Endothelial cell of umbilical vein (primary cell): ENCODE measurements around the gene EIF3K. TPM values are rescaled to one million over a fixed set of nuclear protein-coding genes. Genes with fewer than 3 reads are reported as not detected.

Experiments
- BruUV-seq: library from RNA; stranded (reverse); fragments of 400-500 nt; replicated peaks from 2 replicates; lab custom pipeline; 2021; lab: Mats Ljungman, UMichigan
- CTCF ChIA-PET: fragments of 300-600, 350-600 bp; sonication (Branson Sonifier 250); formaldehyde crosslinking; loops from one replicate; lab custom pipeline; 2021; ENCODE audit warnings: antibody characterized with exemption, inconsistent platforms; lab: Charles Lee
- POLR2A ChIA-PET: fragments of 300-600, 350-600 bp; sonication (Branson Sonifier 250); formaldehyde crosslinking; loops from one replicate; lab custom pipeline; 2021; ENCODE audit warnings: antibody characterized with exemption, inconsistent platforms; lab: Charles Lee
- DNase-seq: peaks from one replicate; pipeline ENCODE4 v3.0.0-alpha.2; 2011; ENCODE audit warnings: low read depth, low spot score
- FAIRE-seq: peaks from 2 replicates; lab custom pipeline; 2011; peaks lifted over from hg19 to GRCh38; lab: Jason Lieb, UNC
- H2AFZ ChIP-seq: 2 replicates; pipeline ENCODE4 v1.6.0; 2012; ENCODE audit warnings: low read depth, low read length, control low read depth, inconsistent platforms
- H3K27ac ChIP-seq: 2 replicates; pipeline ENCODE4 v1.5.1; 2011; ENCODE audit warnings: low read depth, mild to moderate bottlenecking, control low read depth, low read length, moderate library complexity; ENCODE audit not compliant: insufficient read depth
- H3K27me3 ChIP-seq, 2 experiments: 2 replicates each; pipeline versions ENCODE4 v1.6.0 to v1.6.1; 2011; ENCODE audit warnings: low read length in 2 of 2, mixed read lengths in 1 of 2; ENCODE audit not compliant: control insufficient read depth in 2 of 2, insufficient read depth in 2 of 2
- H3K36me3 ChIP-seq, 2 experiments: 2 replicates in 1 of 2; 3 replicates in 1 of 2; pipeline ENCODE4 v1.5.1; 2011; ENCODE audit warnings: low read length in 2 of 2, mild to moderate bottlenecking in 1 of 2, moderate library complexity in 1 of 2; ENCODE audit not compliant: control insufficient read depth in 2 of 2, insufficient read depth in 2 of 2; ENCODE audit errors: extremely low read depth in 1 of 2
- H3K4me1 ChIP-seq: 3 replicates; pipeline ENCODE4 v1.5.1; 2011; ENCODE audit warnings: mild to moderate bottlenecking, low read length; ENCODE audit not compliant: control insufficient read depth, insufficient read depth; ENCODE audit errors: extremely low read depth
- H3K4me2 ChIP-seq: 2 replicates; pipeline ENCODE4 v1.6.1; 2011; ENCODE audit warnings: low read length, control low read depth, mixed read lengths; ENCODE audit not compliant: insufficient read depth
- H3K4me3 ChIP-seq, 3 experiments: fragments of 200-600 bp in 1 of 3; sonication (generic), shearing (Covaris generic) in 1 of 3; replicated peaks in 1 of 3; 2 replicates each; pipeline ENCODE4 v1.5.1; 2011 to 2016; ENCODE audit warnings: control low read depth in 3 of 3, low read length in 3 of 3, mild to moderate bottlenecking in 2 of 3, inconsistent platforms in 1 of 3, low read depth in 1 of 3, moderate library complexity in 1 of 3; ENCODE audit not compliant: insufficient read depth in 1 of 3
- H3K79me2 ChIP-seq: 2 replicates; pipeline ENCODE4 v1.6.0; 2012; ENCODE audit warnings: low read length, inconsistent platforms; ENCODE audit not compliant: control insufficient read depth, insufficient read depth
- H3K9ac ChIP-seq: replicated peaks from 2 replicates; pipeline ENCODE3; 2011; ENCODE audit warnings: low read length, control low read depth; ENCODE audit not compliant: insufficient read depth; ENCODE audit errors: extremely low read depth
- H3K9me1 ChIP-seq: replicated peaks from 3 replicates; pipeline ENCODE4 v1.6.0; 2011; ENCODE audit warnings: mild to moderate bottlenecking, low read length; ENCODE audit not compliant: control insufficient read depth, insufficient read depth; ENCODE audit errors: extremely low read depth
- H3K9me3 ChIP-seq: replicated peaks from 2 replicates; pipeline ENCODE4 v1.5.1; 2012; ENCODE audit warnings: low read length, inconsistent platforms; ENCODE audit not compliant: control insufficient read depth, insufficient read depth
- H4K20me1 ChIP-seq: replicated peaks from 2 replicates; pipeline ENCODE3; 2011; ENCODE audit warnings: mild to moderate bottlenecking, low read length; ENCODE audit not compliant: control insufficient read depth, insufficient read depth; ENCODE audit errors: extremely low read depth
- CTCF ChIP-seq, 2 donors: IDR thresholded peaks; 1 replicate in 1 of 2; 2 replicates in 1 of 2; pipeline ENCODE4 v1.5.1; 2011; ENCODE audit warnings: low read length in 2 of 2, mild to moderate bottlenecking in 2 of 2, moderate library complexity in 2 of 2, control low read depth in 1 of 2, inconsistent platforms in 1 of 2, low read depth in 1 of 2; ENCODE audit not compliant: insufficient read depth in 1 of 2; ENCODE audit errors: extremely low read depth in 1 of 2
- EZH2 ChIP-seq: IDR thresholded peaks from 2 replicates; pipeline ENCODE4 v1.6.1; 2012; ENCODE audit warnings: borderline replicate concordance, low read depth, mild to moderate bottlenecking, moderate library complexity, low read length, inconsistent platforms; ENCODE audit not compliant: severe bottlenecking
- FOS ChIP-seq: IDR thresholded peaks from 2 replicates; pipeline ENCODE4 v1.6.1; 2011; ENCODE audit warnings: mild to moderate bottlenecking, low read length, moderate library complexity, borderline replicate concordance; ENCODE audit not compliant: insufficient read depth
- GATA2 ChIP-seq: IDR thresholded peaks from 2 replicates; pipeline ENCODE4 v1.7.0; 2011; ENCODE audit warnings: low read depth, mild to moderate bottlenecking, moderate library complexity, mixed read lengths, low read length; ENCODE audit not compliant: insufficient read length, insufficient read depth
- JUN ChIP-seq: IDR thresholded peaks from 2 replicates; pipeline ENCODE4 v1.6.1; 2011; ENCODE audit warnings: borderline replicate concordance, low read depth; ENCODE audit not compliant: insufficient read length, insufficient read depth
- MAX ChIP-seq: IDR thresholded peaks from 2 replicates; pipeline ENCODE4 v1.6.1; 2011; ENCODE audit not compliant: insufficient read depth, insufficient read length
- MYC ChIP-seq: IDR thresholded peaks from one replicate; pipeline ENCODE4 v1.6.1; 2011; ENCODE audit warnings: mild to moderate bottlenecking, low read depth, low read length
- POLR2A ChIP-seq: IDR thresholded peaks from 2 replicates; pipeline ENCODE4 v1.6.1; 2012; ENCODE audit warnings: low read depth, mild to moderate bottlenecking, control low read depth, low read length
- POLR2AphosphoS5 ChIP-seq: IDR thresholded peaks from 2 replicates; pipeline ENCODE4 v1.6.1; 2012; ENCODE audit warnings: low read depth, mild to moderate bottlenecking, control low read depth, low read length, moderate library complexity; ENCODE audit not compliant: insufficient read depth
- dilution Hi-C: fragments of 300-500 bp; cut with MboI; formaldehyde crosslinking; loops from one replicate; pipeline ENCODE4 v1.15.0; 2019; ENCODE audit warnings: low sequenced_read_pairs; ENCODE audit not compliant: extremely low pct_ligation_motif_present
- intact Hi-C: fragments of 100-400 bp; cut with micrococcal nuclease; formaldehyde crosslinking; loops from one replicate; pipeline ENCODE4 v1.10.0; 2022
- polyA plus RNA-seq, 4 experiments: library from polyadenylated mRNA; depleted of rRNA in 3 of 4; stranded (reverse) in 3 of 4; unstranded in 1 of 4; fragments of >200 nt; gene quantifications; 2 replicates each; pipeline versions ENCODE4 v1.2.1 to v1.2.3, GENCODE V29; 2011 to 2012; ENCODE audit warnings: missing spikeins in 1 of 4
- total RNA-seq: library from RNA; stranded (reverse); gene quantifications from 2 replicates; pipeline ENCODE4 v1.2.3, GENCODE V29; 2021

Gene EIF3K
- total and polyA plus RNA-seq, 2 donors (not counting 3 experiments of a cell fraction or from before 2014, with no cell fraction given), result 267 to 584 TPM

GRCh38 chr19:38661996-38662395, 43.0 kb downstream of the EIF3K start:
- H3K27ac ChIP-seq, result peak overlapping the region; percentile 2
- H3K4me2 ChIP-seq, result no peak overlapping the region
- peaks cover 97% of the 10 kb centered on the region for H3K79me2 ChIP-seq
- no peaks in the 10 kb centered on the region for H3K27me3 ChIP-seq
- ChIA-PET POLR2A (no interaction called here), CTCF (interaction anchor here (0.6 to 1.7 kb wide), 2 partner anchors 25 to 40 kb away, joined by 4 to 5 read pairs; no protein-coding TSS in a partner anchor)
- no peaks in the 10 kb centered on the region for H3K9me1 ChIP-seq
- peaks cover 75% of the 10 kb centered on the region for H3K4me1 ChIP-seq
- no peaks in the 10 kb centered on the region for H4K20me1 ChIP-seq
- TF ChIP-seq POLR2AphosphoS5, result no peak
- TF ChIP-seq FOS, result no peak
- TF ChIP-seq MYC, result no peak
- TF ChIP-seq MAX, result no peak
- TF ChIP-seq CTCF (IDR thresholded peaks at IDR 0.05; ENCODE audit: extremely low read depth in 1 of 2, insufficient read depth in 1 of 2, low read depth in 1 of 2, low read length in 2 of 2), result no peak
- no peak for TF ChIP-seq EZH2
- no peak for TF ChIP-seq JUN
- no peak for TF ChIP-seq GATA2
- TF ChIP-seq POLR2A, result no peak
- FAIRE-seq (peak; percentile 64), DNase-seq (peak; percentile 26)
- dilution Hi-C loops (no loop called here), intact Hi-C loops (no loop called here)
- no peak overlapping the region for H2AFZ ChIP-seq
- no peaks in the 10 kb centered on the region for H3K9me3 ChIP-seq
- H3K36me3 ChIP-seq, result peaks cover 0 to 3% of the 10 kb centered on the region in 2 experiments
- no peak overlapping the region for H3K4me3 ChIP-seq
- H3K9ac ChIP-seq, result no peak overlapping the region
- BruUV-seq, result no TSS peak
